Osteocyte (in vitro differentiated cells): ENCODE measurements around the gene ANKFY1. TPM values are rescaled to one million over a fixed set of nuclear protein-coding genes. Genes with fewer than 3 reads are reported as not detected.

Experiments
- DNase-seq: peaks from one replicate; pipeline ENCODE4 v3.0.0; 2021; ENCODE audit warnings: mixed read lengths; ENCODE audit not compliant: unreplicated experiment; ENCODE audit errors: extremely low spot score
- H3K27ac Mint-ChIP-seq: one replicate; pipeline ENCODE4 v1.8.0; 2021; ENCODE audit warnings: mild to moderate bottlenecking, mixed read lengths; ENCODE audit not compliant: unreplicated experiment
- H3K27me3 Mint-ChIP-seq: one replicate; pipeline ENCODE4 v1.8.0; 2021; ENCODE audit warnings: mixed read lengths; ENCODE audit not compliant: unreplicated experiment
- H3K36me3 Mint-ChIP-seq: one replicate; pipeline ENCODE4 v1.8.0; 2021; ENCODE audit warnings: mixed read lengths; ENCODE audit not compliant: unreplicated experiment
- H3K4me1 Mint-ChIP-seq: one replicate; pipeline ENCODE4 v1.8.0; 2021; ENCODE audit warnings: mixed read lengths; ENCODE audit not compliant: unreplicated experiment
- H3K4me3 Mint-ChIP-seq: one replicate; pipeline ENCODE4 v1.8.0; 2021; ENCODE audit warnings: mild to moderate bottlenecking, moderate library complexity, mixed read lengths; ENCODE audit not compliant: unreplicated experiment
- H3K9me3 Mint-ChIP-seq: one replicate; pipeline ENCODE4 v1.8.0; 2021; ENCODE audit warnings: mixed read lengths; ENCODE audit not compliant: unreplicated experiment
- CTCF ChIP-seq: fragments of 200-600 bp; sonication (generic); IDR thresholded peaks from 2 replicates; pipeline ENCODE4 v1.5.0; 2021; ENCODE audit warnings: antibody characterized with exemption, mild to moderate bottlenecking, moderate library complexity
- total RNA-seq: library from RNA; stranded (reverse); gene quantifications from 2 replicates; pipeline ENCODE4 v1.2.1, GENCODE V29; 2021

The ANKFY1 gene
- total RNA-seq, 1 donor from 2014 or later = 61.2 TPM

GRCh38 chr17:4184811-4185210, 79.0 kb downstream of the ANKFY1 start:
- Mint-ChIP-seq H3K9me3 (no peaks in the 10 kb centered on the region), H3K4me3 (no peak overlapping the region), H3K27me3 (no peaks in the 10 kb centered on the region), H3K27ac (no peak overlapping the region), H3K36me3 (peaks cover 50% of the 10 kb centered on the region), H3K4me1 (peaks cover 7% of the 10 kb centered on the region)
- TF ChIP-seq CTCF = no peak
- DNase-seq = no peak

GRCh38 chr17:4182043-4182442, 81.7 kb downstream of the ANKFY1 start:
- Mint-ChIP-seq H3K4me1 (peaks cover 15% of the 10 kb centered on the region), H3K27me3 (no peaks in the 10 kb centered on the region), H3K36me3 (peaks cover 64% of the 10 kb centered on the region), H3K9me3 (no peaks in the 10 kb centered on the region), H3K27ac (peak overlapping the region; percentile 40), H3K4me3 (no peak overlapping the region)
- no peak for DNase-seq
- TF ChIP-seq CTCF = no peak

GRCh38 chr17:4180791-4181190, 83.0 kb downstream of the ANKFY1 start:
- Mint-ChIP-seq H3K4me3 (no peak overlapping the region), H3K36me3 (peaks cover 52% of the 10 kb centered on the region), H3K4me1 (peaks cover 27% of the 10 kb centered on the region), H3K27me3 (no peaks in the 10 kb centered on the region), H3K9me3 (no peaks in the 10 kb centered on the region), H3K27ac (peak overlapping the region; percentile 63)
- TF ChIP-seq CTCF = no peak
- DNase-seq = no peak

- no peak for DNase-seq
- H3K27me3 Mint-ChIP-seq = no peaks in the 10 kb centered on the region
Observed at GRCh38 chr17:4179071-4179470, 84.7 kb downstream of the ANKFY1 start.

GRCh38 chr17:4178651-4179050, 85.1 kb downstream of the ANKFY1 start:
- no peak for TF ChIP-seq CTCF
- Mint-ChIP-seq H3K27me3 (no peaks in the 10 kb centered on the region), H3K27ac (peak overlapping the region; percentile 18), H3K4me3 (no peak overlapping the region), H3K36me3 (peaks cover 47% of the 10 kb centered on the region), H3K9me3 (no peaks in the 10 kb centered on the region), H3K4me1 (peaks cover 33% of the 10 kb centered on the region)
- DNase-seq = no peak

More at GRCh38 chr17:4179071-4179470, 84.7 kb downstream of the ANKFY1 start:
- TF ChIP-seq CTCF = no peak
- H3K4me1 Mint-ChIP-seq = peaks cover 33% of the 10 kb centered on the region
- peaks cover 50% of the 10 kb centered on the region for H3K36me3 Mint-ChIP-seq
- H3K4me3 Mint-ChIP-seq = no peak overlapping the region
- H3K27ac Mint-ChIP-seq = no peak overlapping the region
- no peaks in the 10 kb centered on the region for H3K9me3 Mint-ChIP-seq
